Adrenal gland (tissue), 5 donors: ENCODE measurements around the gene SYT2.

Experiments
- CTCF ChIP-seq, 6 experiments: fragments of 450-650 bp in 4 of 6; fragments of 200-600 bp in 2 of 6; sonication (generic) in 1 of 6; IDR thresholded peaks; 1 replicate in 5 of 6; 2 replicates in 1 of 6; pipeline versions ENCODE4 v1.5.1 to v1.8.0; 2016 to 2021; ENCODE audit warnings: antibody characterized with exemption in 6 of 6, mild to moderate bottlenecking in 2 of 6, moderate library complexity in 1 of 6
- POLR2A ChIP-seq, 2 donors: fragments of 450-650 bp; IDR thresholded peaks; one replicate each; pipeline ENCODE4 v1.6.1; 2017; ENCODE audit warnings: antibody characterized with exemption in 2 of 2, mild to moderate bottlenecking in 2 of 2, moderate library complexity in 1 of 2
- donor health status: DM: no; HTN: no; CAD: no.

- TF ChIP-seq POLR2A (IDR thresholded peaks at IDR 0.05), result no peak
- no peak for TF ChIP-seq CTCF (IDR thresholded peaks at IDR 0.05)
These were observed 87.9 kb downstream of the SYT2 start for GRCh38 chr1:202622388-202622787.
